Esophagus mucosa (tissue), 1 donor: ENCODE results near the gene TNRC18. TPM values are rescaled to one million over a fixed set of nuclear protein-coding genes. Genes with fewer than 3 reads are reported as not detected.
A peak's percentile ranks its signal among the peaks of the same experiment; 100 is the strongest.
"Not testable (repeated sequence)": the region's sequence is repeated elsewhere in the genome, so short reads cannot be mapped to it uniquely, and the experiment has no call there.

Experiments used
- ATAC-seq: fragments of 200-7000 bp; cut with Tn5 transposase; one replicate; pipeline ENCODE4 v1.9.1; 2020
- total RNA-seq: library from RNA; stranded (reverse); gene quantifications from one replicate; pipeline ENCODE4 v1.2.4, GENCODE V29; 2023
- donor health status: DM: yes; HTN: yes; CAD: no.

TNRC18 gene, protein sequence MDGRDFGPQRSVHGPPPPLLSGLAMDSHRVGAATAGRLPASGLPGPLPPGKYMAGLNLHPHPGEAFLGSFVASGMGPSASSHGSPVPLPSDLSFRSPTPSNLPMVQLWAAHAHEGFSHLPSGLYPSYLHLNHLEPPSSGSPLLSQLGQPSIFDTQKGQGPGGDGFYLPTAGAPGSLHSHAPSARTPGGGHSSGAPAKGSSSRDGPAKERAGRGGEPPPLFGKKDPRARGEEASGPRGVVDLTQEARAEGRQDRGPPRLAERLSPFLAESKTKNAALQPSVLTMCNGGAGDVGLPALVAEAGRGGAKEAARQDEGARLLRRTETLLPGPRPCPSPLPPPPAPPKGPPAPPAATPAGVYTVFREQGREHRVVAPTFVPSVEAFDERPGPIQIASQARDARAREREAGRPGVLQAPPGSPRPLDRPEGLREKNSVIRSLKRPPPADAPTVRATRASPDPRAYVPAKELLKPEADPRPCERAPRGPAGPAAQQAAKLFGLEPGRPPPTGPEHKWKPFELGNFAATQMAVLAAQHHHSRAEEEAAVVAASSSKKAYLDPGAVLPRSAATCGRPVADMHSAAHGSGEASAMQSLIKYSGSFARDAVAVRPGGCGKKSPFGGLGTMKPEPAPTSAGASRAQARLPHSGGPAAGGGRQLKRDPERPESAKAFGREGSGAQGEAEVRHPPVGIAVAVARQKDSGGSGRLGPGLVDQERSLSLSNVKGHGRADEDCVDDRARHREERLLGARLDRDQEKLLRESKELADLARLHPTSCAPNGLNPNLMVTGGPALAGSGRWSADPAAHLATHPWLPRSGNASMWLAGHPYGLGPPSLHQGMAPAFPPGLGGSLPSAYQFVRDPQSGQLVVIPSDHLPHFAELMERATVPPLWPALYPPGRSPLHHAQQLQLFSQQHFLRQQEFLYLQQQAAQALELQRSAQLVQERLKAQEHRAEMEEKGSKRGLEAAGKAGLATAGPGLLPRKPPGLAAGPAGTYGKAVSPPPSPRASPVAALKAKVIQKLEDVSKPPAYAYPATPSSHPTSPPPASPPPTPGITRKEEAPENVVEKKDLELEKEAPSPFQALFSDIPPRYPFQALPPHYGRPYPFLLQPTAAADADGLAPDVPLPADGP (N-terminal part only)
- total RNA-seq, result 26.2 TPM

DNA sequence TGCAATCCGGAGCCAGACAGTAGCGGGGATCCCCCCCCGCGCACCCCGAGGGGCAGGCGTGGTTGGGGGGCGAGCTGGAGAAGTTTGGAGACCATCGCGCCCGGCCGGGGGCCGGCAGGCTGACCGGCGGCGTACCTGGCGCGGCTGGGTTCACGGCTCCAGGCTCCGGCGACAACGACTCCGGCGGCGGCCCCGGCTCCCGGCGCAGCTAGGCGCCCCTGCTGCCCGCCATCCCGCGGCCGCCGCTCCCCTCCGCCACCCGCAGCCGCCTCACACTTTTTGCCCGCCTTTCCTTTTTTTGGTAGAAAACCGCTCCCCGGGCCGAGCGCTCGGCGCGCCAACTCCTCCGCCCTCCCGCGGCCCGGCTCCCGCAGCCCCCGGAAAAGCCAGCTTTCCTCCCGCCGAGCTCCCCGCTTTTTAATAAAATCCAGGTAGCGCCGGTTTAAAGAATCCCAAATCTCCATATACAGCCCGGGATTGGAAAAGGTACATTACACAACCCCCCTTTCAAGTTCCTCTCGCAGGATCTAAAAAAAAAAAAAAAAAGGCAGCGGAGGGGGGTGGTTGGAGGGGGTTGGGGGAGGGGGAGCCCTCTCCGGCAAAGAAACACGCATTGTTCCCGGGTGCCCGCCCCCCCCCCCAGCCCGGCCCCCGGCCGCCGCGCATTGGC is at the start of gene TNRC18:
Gene TNRC18, minus strand, starts transcription at position 529 of the 670 bp plus-strand sequence. CDS start 2,588 bp downstream, outside the sequence.
- ATAC-seq, result no peak

- ATAC-seq, result no peak
Observed at GRCh38 chr7:5472432-5473315, 49.0 kb upstream of the TNRC18 start.

- not testable (repeated sequence) for ATAC-seq
Observed at GRCh38 chr7:5471623-5472022, 48.0 kb upstream of the TNRC18 start.

- no peak for ATAC-seq
Observed at GRCh38 chr7:5470816-5471215, 47.2 kb upstream of the TNRC18 start.

GRCh38 chr7:5470167-5470532 is 46.5 kb upstream of the TNRC18 start:
- ATAC-seq, result peak; percentile 14

GRCh38 chr7:5469375-5470166 is 45.9 kb upstream of the TNRC18 start:
- ATAC-seq, result peak; percentile 24

DNA sequence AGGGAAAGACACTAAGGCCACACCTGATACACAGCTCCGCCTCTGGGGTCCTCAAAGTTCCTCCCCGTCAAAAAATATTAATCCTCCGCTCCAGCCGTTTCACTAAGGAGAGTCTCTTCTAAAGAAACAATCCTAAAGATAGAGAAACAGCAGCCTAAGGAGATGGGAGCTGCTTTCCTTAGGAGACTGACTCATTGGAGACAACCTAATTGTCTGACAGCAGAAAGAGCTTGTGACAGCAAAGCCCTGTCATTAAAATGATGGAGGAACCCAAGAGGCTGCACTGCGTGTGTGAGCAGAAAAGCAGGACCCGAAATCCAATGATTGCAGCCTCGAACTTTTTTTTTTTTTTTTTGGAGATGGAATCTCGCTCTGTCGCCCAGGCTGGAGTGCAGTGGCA is 44.0 kb upstream of the TNRC18 start:
- ATAC-seq, result no peak

DNA sequence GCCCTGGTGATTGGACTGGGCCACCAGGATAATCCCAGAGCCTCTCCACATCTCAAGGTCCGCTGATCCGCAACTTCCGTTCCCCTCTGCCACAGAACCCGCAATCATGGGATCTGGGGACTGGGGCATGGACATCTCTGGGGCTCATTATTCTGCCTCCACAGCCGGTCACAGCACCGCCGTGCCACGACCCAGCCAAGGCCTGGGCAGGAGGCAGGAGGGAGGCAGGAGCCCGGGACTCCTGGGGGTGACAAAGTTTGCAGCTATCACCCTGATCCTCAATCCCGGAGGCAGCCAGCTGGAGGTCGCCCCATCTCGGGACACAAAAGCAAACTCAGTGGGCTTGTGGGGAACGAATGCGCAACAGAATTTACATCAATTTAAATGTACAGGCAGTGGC is 42.9 kb upstream of the TNRC18 start:
- no peak for ATAC-seq

DNA sequence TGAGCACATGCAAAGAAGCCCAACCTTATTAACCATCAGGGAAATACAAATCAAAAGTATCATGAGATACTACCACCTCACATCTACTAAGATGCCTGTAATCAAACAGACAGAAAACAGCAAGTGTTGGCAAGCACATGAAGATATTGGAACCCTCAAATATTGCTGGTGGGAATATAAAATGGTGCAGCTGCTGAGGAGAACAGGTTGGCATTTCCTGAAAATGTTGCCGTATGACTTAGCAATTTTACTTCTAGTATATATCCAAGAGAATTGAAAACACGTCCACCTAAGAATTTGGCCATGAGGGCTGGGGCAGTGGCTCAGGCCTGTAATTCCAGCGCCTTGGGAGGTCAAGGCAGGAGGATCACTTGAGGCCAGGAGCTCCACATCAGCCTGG is 39.4 kb upstream of the TNRC18 start:
- ATAC-seq, result no peak

GRCh38 chr7:5462216-5462615 is 38.6 kb upstream of the TNRC18 start:
- ATAC-seq, result no peak

GRCh38 chr7:5458921-5459480 is 35.4 kb upstream of the TNRC18 start:
- ATAC-seq, result no peak

DNA sequence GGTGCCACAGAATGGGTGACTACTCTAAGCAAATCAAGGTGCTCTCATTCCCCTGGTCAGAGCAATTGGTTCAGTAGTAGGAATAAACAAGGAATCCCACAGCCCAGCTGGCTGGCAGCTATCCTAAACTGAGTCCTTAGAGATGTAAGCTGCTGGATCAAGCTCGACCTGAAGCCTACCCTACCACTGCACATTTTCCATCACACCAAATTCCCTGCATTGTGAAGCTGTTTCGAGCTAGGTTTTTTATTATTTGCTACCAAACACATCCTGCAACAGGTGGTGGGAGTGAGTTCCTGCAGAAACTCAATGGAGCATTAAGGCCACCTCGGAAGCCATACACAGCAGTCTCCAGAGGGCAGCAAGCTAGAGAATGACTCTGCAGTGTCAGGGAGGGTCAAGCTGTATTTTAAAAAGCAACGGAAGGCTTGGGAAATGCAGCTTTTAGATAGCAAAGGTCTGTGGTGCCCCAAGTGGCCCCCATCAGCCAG is 33.7 kb upstream of the TNRC18 start:
- no peak for ATAC-seq

- ATAC-seq, result no peak
Observed at GRCh38 chr7:5456409-5456808, 32.8 kb upstream of the TNRC18 start.

GRCh38 chr7:5455581-5456219 is 32.1 kb upstream of the TNRC18 start:
- no peak for ATAC-seq

- ATAC-seq, result no peak
Observed at GRCh38 chr7:5455175-5455574, 31.5 kb upstream of the TNRC18 start.

GRCh38 chr7:5454485-5454884 is 30.9 kb upstream of the TNRC18 start:
- ATAC-seq, result no peak

DNA sequence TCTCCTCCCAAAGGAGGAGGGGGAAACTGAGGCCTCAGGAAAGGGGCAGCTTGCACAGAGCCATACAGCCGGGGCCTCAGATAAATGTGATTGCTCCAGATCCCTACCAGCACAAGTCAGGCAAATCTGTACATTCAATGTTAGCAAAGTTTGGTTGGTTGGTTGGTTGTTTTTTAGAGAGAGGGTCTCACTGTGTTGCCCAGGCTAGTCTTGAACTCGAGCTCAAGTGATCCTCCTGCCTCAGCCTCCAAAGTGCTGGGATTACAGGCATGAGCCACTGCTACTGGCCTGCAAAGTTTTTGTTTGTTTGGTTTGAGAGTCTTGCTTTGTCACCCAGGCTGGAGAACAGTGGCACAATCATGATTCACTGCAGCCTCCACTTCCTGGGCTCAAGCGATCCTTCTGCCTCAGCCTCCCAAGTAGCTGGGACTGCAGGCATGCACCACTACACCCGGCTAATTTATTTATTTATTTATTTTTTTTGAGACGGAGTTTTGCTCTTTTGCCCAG is 30.0 kb upstream of the TNRC18 start:
- ATAC-seq, result no peak

- ATAC-seq, result no peak
Observed at GRCh38 chr7:5452937-5453540, 29.4 kb upstream of the TNRC18 start.

GRCh38 chr7:5452470-5452899 is 28.9 kb upstream of the TNRC18 start:
- ATAC-seq, result peak; percentile 8
